ENCODE data around the gene DLGAP4. TPM values are rescaled to one million over a fixed set of nuclear protein-coding genes. Genes with fewer than 3 reads are reported as not detected.

The DLGAP4 gene
- total RNA-seq, 1 donor from 2014 or later: 46.3 TPM

GRCh38 chr20:36404435-36404978 lies 98.4 kb downstream of the DLGAP4 start:
- intact Hi-C loops (cut with micrococcal nuclease): no loop called here

GRCh38 chr20:36405255-36405654 lies 99.1 kb downstream of the DLGAP4 start:
- intact Hi-C loops (cut with micrococcal nuclease): no loop called here

- intact Hi-C loops (cut with micrococcal nuclease): no loop called here
Observed at GRCh38 chr20:36407199-36407733, 101.1 kb downstream of the DLGAP4 start.

GRCh38 chr20:36408219-36408618 lies 102.1 kb downstream of the DLGAP4 start:
- intact Hi-C loops (cut with micrococcal nuclease): no loop called here

- intact Hi-C loops (cut with micrococcal nuclease): no loop called here
Observed at GRCh38 chr20:36411861-36412454, 105.8 kb downstream of the DLGAP4 start.

- intact Hi-C loops (cut with micrococcal nuclease): no loop called here
Observed at GRCh38 chr20:36415475-36416002, 109.4 kb downstream of the DLGAP4 start.

- intact Hi-C loops (cut with micrococcal nuclease): no loop called here
Observed at GRCh38 chr20:36418711-36419110, 112.6 kb downstream of the DLGAP4 start.

- intact Hi-C loops (cut with micrococcal nuclease): no loop called here
Observed at GRCh38 chr20:36421641-36422040, 115.5 kb downstream of the DLGAP4 start.

GRCh38 chr20:36424314-36424713 lies 118.2 kb downstream of the DLGAP4 start:
- intact Hi-C loops (cut with micrococcal nuclease): no loop called here

- intact Hi-C loops (cut with micrococcal nuclease): no loop called here
Observed at GRCh38 chr20:36425166-36425565, 119.0 kb downstream of the DLGAP4 start.

GRCh38 chr20:36431604-36432003 lies 125.5 kb downstream of the DLGAP4 start:
- intact Hi-C loops (cut with micrococcal nuclease): no loop called here

GRCh38 chr20:36432096-36432495 lies 126.0 kb downstream of the DLGAP4 start:
- intact Hi-C loops (cut with micrococcal nuclease): no loop called here

- intact Hi-C loops (cut with micrococcal nuclease): no loop called here
Observed at GRCh38 chr20:36434383-36434782, 128.2 kb downstream of the DLGAP4 start.

GRCh38 chr20:36435124-36435523 lies 129.0 kb downstream of the DLGAP4 start:
- intact Hi-C loops (cut with micrococcal nuclease): no loop called here

- intact Hi-C loops (cut with micrococcal nuclease): loop anchor here (1.0 kb wide), 1 partner anchor 25 kb away; no protein-coding TSS in a partner anchor
Observed at GRCh38 chr20:36435592-36436541, 129.7 kb downstream of the DLGAP4 start.

- intact Hi-C loops (cut with micrococcal nuclease): loop anchor here (1.0 kb wide), 5 partner anchors 166 to 444 kb away; no protein-coding TSS in a partner anchor
Observed at GRCh38 chr20:36439040-36439730, 133.0 kb downstream of the DLGAP4 start.

- intact Hi-C loops (cut with micrococcal nuclease): loop anchor here (1.0 kb wide), 5 partner anchors 166 to 444 kb away; no protein-coding TSS in a partner anchor
Observed at GRCh38 chr20:36439731-36440072, 133.6 kb downstream of the DLGAP4 start.

- intact Hi-C loops (cut with micrococcal nuclease): no loop called here
Observed at GRCh38 chr20:36440370-36441026, 134.4 kb downstream of the DLGAP4 start.

GRCh38 chr20:36441027-36441414 lies 134.9 kb downstream of the DLGAP4 start:
- intact Hi-C loops (cut with micrococcal nuclease): no loop called here

GRCh38 chr20:36441416-36441815 lies 135.3 kb downstream of the DLGAP4 start:
- intact Hi-C loops (cut with micrococcal nuclease): no loop called here

GRCh38 chr20:36445847-36446246 lies 139.7 kb downstream of the DLGAP4 start:
- intact Hi-C loops (cut with micrococcal nuclease): no loop called here
